GM23248 (cell line): ENCODE data around the gene COL18A1. TPM values are rescaled to one million over a fixed set of nuclear protein-coding genes. Genes with fewer than 3 reads are reported as not detected.
"Not testable (repeated sequence)": the region's sequence is repeated elsewhere in the genome, so short reads cannot be mapped to it uniquely, and the experiment has no call there.

Experiments used
- DNase-seq: peaks from one replicate; pipeline ENCODE4 v3.0.0-alpha.2; 2015
- H2AFZ ChIP-seq: fragments of 200-600 bp; sonication (generic); 2 replicates; pipeline ENCODE4 v1.6.1; 2016; ENCODE audit warnings: antibody characterized with exemption
- H3F3A ChIP-seq: fragments of 200-600 bp; sonication (generic); 2 replicates; pipeline ENCODE4 v1.6.1; 2016; ENCODE audit warnings: mild to moderate bottlenecking, antibody characterized with exemption, mixed run types; ENCODE audit not compliant: insufficient read depth
- H3K27ac ChIP-seq: fragments of 200-600 bp; sonication (generic); 2 replicates; pipeline ENCODE4 v1.5.1; 2016; ENCODE audit warnings: mild to moderate bottlenecking
- H3K27me3 ChIP-seq: fragments of 200-600 bp; sonication (generic); replicated peaks from 2 replicates; pipeline ENCODE4 v1.6.1; 2016; ENCODE audit warnings: mild to moderate bottlenecking; ENCODE audit not compliant: insufficient read depth
- H3K36me3 ChIP-seq: fragments of 200-600 bp; sonication (generic); 2 replicates; pipeline ENCODE4 v1.6.1; 2016; ENCODE audit warnings: low read depth, mild to moderate bottlenecking
- H3K4me1 ChIP-seq: fragments of 200-600 bp; sonication (generic); 2 replicates; pipeline ENCODE4 v1.6.1; 2016; ENCODE audit warnings: mild to moderate bottlenecking; ENCODE audit not compliant: insufficient read depth
- H3K4me2 ChIP-seq: fragments of 200-600 bp; sonication (generic); one replicate; pipeline ENCODE4 v1.6.1; 2016; ENCODE audit warnings: mild to moderate bottlenecking; ENCODE audit not compliant: unreplicated experiment
- H3K4me3 ChIP-seq: fragments of 200-600 bp; sonication (generic); 2 replicates; pipeline ENCODE4 v1.5.1; 2016; ENCODE audit warnings: mild to moderate bottlenecking
- H3K79me2 ChIP-seq: fragments of 200-600 bp; sonication (generic); 2 replicates; pipeline ENCODE4 v1.6.1; 2016; ENCODE audit warnings: mild to moderate bottlenecking; ENCODE audit not compliant: insufficient read depth
- H3K9ac ChIP-seq: fragments of 200-600 bp; sonication (generic); 2 replicates; pipeline ENCODE4 v1.6.1; 2016; ENCODE audit warnings: mild to moderate bottlenecking
- H3K9me2 ChIP-seq: fragments of 200-600 bp; sonication (generic); 2 replicates; pipeline ENCODE4 v1.6.1; 2016; ENCODE audit warnings: mixed run types, mild to moderate bottlenecking, moderate library complexity; ENCODE audit not compliant: insufficient read depth
- H3K9me3 ChIP-seq: fragments of 200-600 bp; sonication (generic); one replicate; pipeline ENCODE4 v1.6.1; 2017; ENCODE audit warnings: low read depth
- H4K20me1 ChIP-seq: fragments of 200-600 bp; sonication (generic); 2 replicates; pipeline ENCODE4 v1.6.0; 2016; ENCODE audit not compliant: insufficient read depth
- EZH2 ChIP-seq: fragments of 200-600 bp; sonication (generic); IDR thresholded peaks from 2 replicates; pipeline ENCODE4 v1.6.1; 2018; ENCODE audit warnings: antibody characterized with exemption, mild to moderate bottlenecking; ENCODE audit not compliant: insufficient read depth, poor library complexity, severe bottlenecking
- EZH2phosphoT487 ChIP-seq: fragments of 200-600 bp; sonication (generic); IDR thresholded peaks from 2 replicates; pipeline ENCODE4 v1.6.1; 2018; ENCODE audit warnings: antibody characterized with exemption, moderate library complexity, mild to moderate bottlenecking, low read depth; ENCODE audit not compliant: insufficient read depth
- WGBS, 2 experiments: methylation state at CpG; one replicate each; pipeline ENCODE4 v1.1.6; 2015 to 2017; ENCODE audit warnings: low lambda C conversion rate in 2 of 2, low coverage in 1 of 2; ENCODE audit errors: missing lambda C conversion rate in 2 of 2; 5-methylcytosine and 5-hydroxymethylcytosine counted together
- in situ Hi-C: fragments of 300-500 bp; cut with MboI; formaldehyde crosslinking; loops from 2 replicates; pipeline ENCODE4 v1.15.0; 2020
- polyA plus RNA-seq: library from polyadenylated mRNA; unstranded; fragments of >200 nt; fragmentation: Nextera tagmentation; extraction: Ambion mirVana; gene quantifications from 2 replicates; pipeline ENCODE4 v1.2.1, GENCODE V29; 2016
- total RNA-seq: library from RNA; depleted of rRNA; stranded (reverse); fragments of >200 nt; shearing (Covaris generic); gene quantifications from 2 replicates; pipeline ENCODE4 v1.2.3, GENCODE V29; 2014

Gene COL18A1
- total and polyA plus RNA-seq, 2 experiments from 2014 or later, result 1.7 to 30.5 TPM

- Histone ChIP-seq H2AFZ (no peak overlapping the region), H3K27me3 (peaks cover 23% of the 10 kb centered on the region), H3K9me3 (no peaks in the 10 kb centered on the region), H3F3A (no peaks in the 10 kb centered on the region), H3K9ac (no peak overlapping the region), H3K4me3 (no peak overlapping the region), H3K36me3 (no peaks in the 10 kb centered on the region), H3K4me2 (no peak overlapping the region), H4K20me1 (no peaks in the 10 kb centered on the region), H3K79me2 (no peaks in the 10 kb centered on the region), H3K4me1 (no peaks in the 10 kb centered on the region), H3K27ac (no peak overlapping the region), H3K9me2 (no peaks in the 10 kb centered on the region)
- DNase-seq, result no peak
- WGBS, 2 experiments, result 74% methylated on average over 29 of the region's 29 CpGs
- in situ Hi-C loops, result loop anchor here (10.0 kb wide), 1 partner anchor 265 kb away; no protein-coding TSS in a partner anchor
- no peak for TF ChIP-seq EZH2phosphoT487
- TF ChIP-seq EZH2, result no peak
Observed at GRCh38 chr21:45559216-45560105, 154.5 kb downstream of the COL18A1 start.

- no peak for DNase-seq
- no peak overlapping the region for H3K4me2 ChIP-seq
- H3K4me3 ChIP-seq, result no peak overlapping the region
- no peak overlapping the region for H2AFZ ChIP-seq
- H3K9me2 ChIP-seq, result no peaks in the 10 kb centered on the region
- no peaks in the 10 kb centered on the region for H3K79me2 ChIP-seq
- no peaks in the 10 kb centered on the region for H3K36me3 ChIP-seq
- TF ChIP-seq EZH2phosphoT487, result no peak
- no peak for TF ChIP-seq EZH2
- no peak overlapping the region for H3K27ac ChIP-seq
- no peak overlapping the region for H3K9ac ChIP-seq
- H3F3A ChIP-seq, result no peaks in the 10 kb centered on the region
- WGBS, 2 experiments, result 77 to 78% methylated on average over 29 to 30 of the region's 30 CpGs
- H4K20me1 ChIP-seq, result no peaks in the 10 kb centered on the region
- peaks cover 32% of the 10 kb centered on the region for H3K27me3 ChIP-seq
- H3K4me1 ChIP-seq, result no peaks in the 10 kb centered on the region
- H3K9me3 ChIP-seq, result no peaks in the 10 kb centered on the region
- in situ Hi-C loops, result loop anchor here (10.0 kb wide), 1 partner anchor 264 kb away; no protein-coding TSS in a partner anchor
Observed at GRCh38 chr21:45560106-45561021, 155.4 kb downstream of the COL18A1 start.

- H3K4me1 ChIP-seq, H2AFZ ChIP-seq, H3K79me2 ChIP-seq, H3K9ac ChIP-seq, DNase-seq, H3K4me2 ChIP-seq, H4K20me1 ChIP-seq, H3K4me3 ChIP-seq, H3F3A ChIP-seq, H3K9me3 ChIP-seq, H3K9me2 ChIP-seq, H3K27ac ChIP-seq, H3K36me3 ChIP-seq: not testable (repeated sequence)
- peaks cover 36% of the 10 kb centered on the region for H3K27me3 ChIP-seq
- WGBS, 2 experiments, result 85 to 88% methylated on average over 8 of the region's 8 CpGs
- in situ Hi-C loops, result loop anchor here (10.0 kb wide), 1 partner anchor 264 kb away; no protein-coding TSS in a partner anchor
Observed at GRCh38 chr21:45561241-45561640, 156.3 kb downstream of the COL18A1 start.

GRCh38 chr21:45562402-45562801 is 157.4 kb downstream of the COL18A1 start:
- in situ Hi-C loops, result loop anchor here (10.0 kb wide), 1 partner anchor 262 kb away; no protein-coding TSS in a partner anchor
- no peaks in the 10 kb centered on the region for H3K79me2 ChIP-seq
- TF ChIP-seq EZH2phosphoT487, result no peak
- TF ChIP-seq EZH2, result no peak
- H3K4me3 ChIP-seq, result no peak overlapping the region
- 48 to 49% methylated on average over 10 of the region's 10 CpGs for WGBS, 2 experiments
- H3K27me3 ChIP-seq, result peaks cover 45% of the 10 kb centered on the region
- no peak overlapping the region for H2AFZ ChIP-seq
- no peaks in the 10 kb centered on the region for H3K4me1 ChIP-seq
- H3F3A ChIP-seq, result no peaks in the 10 kb centered on the region
- no peaks in the 10 kb centered on the region for H3K9me3 ChIP-seq
- H3K4me2 ChIP-seq, result no peak overlapping the region
- H3K36me3 ChIP-seq, result no peaks in the 10 kb centered on the region
- no peak overlapping the region for H3K27ac ChIP-seq
- no peaks in the 10 kb centered on the region for H3K9me2 ChIP-seq
- H4K20me1 ChIP-seq, result no peaks in the 10 kb centered on the region
- no peak overlapping the region for H3K9ac ChIP-seq
- no peak for DNase-seq
